Stimulated activated naive CD4-positive, alpha-beta T cell treated with Interleukin-2 at 50 U/mL for 16 hours (primary cell): ENCODE measurements around the gene QSER1.
"Not testable (repeated sequence)": the region's sequence is repeated elsewhere in the genome, so short reads cannot be mapped to it uniquely, and the experiment has no call there.

Experiments used
- DNase-seq: peaks from one replicate; lab custom pipeline; 2025; lab: John Stamatoyannopoulos, UW

The QSER1 gene

GRCh38 chr11:32892355-32893092 is at the start of gene QSER1:
QSER1 (plus strand) TSS chr11:32892811; CDS start chr11:32893126, 315 bp downstream.
- peak; percentile 72 for DNase-seq

- DNase-seq, result no peak
Measured at GRCh38 chr11:32843544-32843943, 49.1 kb upstream of the QSER1 start.

- no peak for DNase-seq
Measured at GRCh38 chr11:32847511-32847910, 45.1 kb upstream of the QSER1 start.

GRCh38 chr11:32849761-32850160 is 42.9 kb upstream of the QSER1 start:
- no peak for DNase-seq

GRCh38 chr11:32851251-32851650 is 41.4 kb upstream of the QSER1 start:
- DNase-seq, result no peak

- no peak for DNase-seq
Measured at GRCh38 chr11:32852207-32852606, 40.4 kb upstream of the QSER1 start.

GRCh38 chr11:32855601-32856000 is 37.0 kb upstream of the QSER1 start:
- no peak for DNase-seq

GRCh38 chr11:32858731-32859130 is 33.9 kb upstream of the QSER1 start:
- no peak for DNase-seq

- no peak for DNase-seq
Measured at GRCh38 chr11:32861850-32862577, 30.6 kb upstream of the QSER1 start.

GRCh38 chr11:32864555-32864954 is 28.1 kb upstream of the QSER1 start:
- DNase-seq, result no peak

GRCh38 chr11:32868752-32869151 is 23.9 kb upstream of the QSER1 start:
- DNase-seq, result not testable (repeated sequence)

GRCh38 chr11:32870676-32871075 is 21.9 kb upstream of the QSER1 start:
- DNase-seq, result no peak

GRCh38 chr11:32874132-32874531 is 18.5 kb upstream of the QSER1 start:
- DNase-seq, result no peak

- DNase-seq, result no peak
Measured at GRCh38 chr11:32881286-32881685, 11.3 kb upstream of the QSER1 start.

GRCh38 chr11:32883421-32883820 is 9.2 kb upstream of the QSER1 start:
- DNase-seq, result no peak

GRCh38 chr11:32884023-32884422 is 8.6 kb upstream of the QSER1 start:
- DNase-seq, result no peak

GRCh38 chr11:32884770-32885384 is 7.7 kb upstream of the QSER1 start:
- no peak for DNase-seq

GRCh38 chr11:32885556-32885955 is 7.1 kb upstream of the QSER1 start:
- DNase-seq, result no peak

- no peak for DNase-seq
Measured at GRCh38 chr11:32886180-32886579, 6.4 kb upstream of the QSER1 start.

GRCh38 chr11:32887707-32888383 is 4.8 kb upstream of the QSER1 start:
- not testable (repeated sequence) for DNase-seq

GRCh38 chr11:32888384-32888710 is 4.3 kb upstream of the QSER1 start:
- not testable (repeated sequence) for DNase-seq

GRCh38 chr11:32888805-32889204 is 3.8 kb upstream of the QSER1 start:
- DNase-seq, result no peak
